Natural killer cell treated with Interleukin-12 subunit alpha and Interleukin-12 subunit beta and Interleukin-15 and Interleukin-18, amount 100 ng/mL, for 72 hours (primary cell): ENCODE measurements around the gene LAMTOR2. TPM values are rescaled to one million over a fixed set of nuclear protein-coding genes. Genes with fewer than 3 reads are reported as not detected.
"Not testable (repeated sequence)": the region's sequence is repeated elsewhere in the genome, so short reads cannot be mapped to it uniquely, and the experiment has no call there.

Experiments
- ATAC-seq, 2 donors: fragments of 150-1000 bp; cut with Tn5 transposase in 1 of 2; sonication (Bioruptor Pico), chemical (Tn5 transposase) in 1 of 2; 2 replicates each; pipeline ENCODE4 v1.10.0; 2021
- DNase-seq: peaks from one replicate; pipeline ENCODE4 v3.0.0; 2022; ENCODE audit warnings: low spot score
- H3K27ac Mint-ChIP-seq, 2 donors: 1 replicate in 1 of 2; 2 replicates in 1 of 2; pipeline ENCODE4 v1.8.0; 2022; ENCODE audit warnings: mixed read lengths in 2 of 2, mild to moderate bottlenecking in 1 of 2, moderate library complexity in 1 of 2
- H3K27me3 Mint-ChIP-seq, 2 donors: 1 replicate in 1 of 2; 2 replicates in 1 of 2; pipeline ENCODE4 v1.8.0; 2022; ENCODE audit warnings: mixed read lengths in 2 of 2
- H3K36me3 Mint-ChIP-seq: one replicate; pipeline ENCODE4 v1.8.0; 2022; ENCODE audit warnings: mixed read lengths
- H3K4me1 Mint-ChIP-seq, 2 donors: 1 replicate in 1 of 2; 2 replicates in 1 of 2; pipeline ENCODE4 v1.8.0; 2022; ENCODE audit warnings: low read depth in 2 of 2, mixed read lengths in 2 of 2, mild to moderate bottlenecking in 1 of 2
- H3K4me3 Mint-ChIP-seq: one replicate; pipeline ENCODE4 v1.8.0; 2022; ENCODE audit warnings: mixed read lengths
- H3K9me3 Mint-ChIP-seq: 2 replicates; pipeline ENCODE4 v1.8.0; 2022; ENCODE audit warnings: mixed read lengths
- total RNA-seq, 2 donors: library from RNA; stranded (reverse); gene quantifications; one replicate each; pipeline ENCODE4 v1.2.3, GENCODE V29; 2022

LAMTOR2 gene
- total RNA-seq, 2 donors from 2014 or later = 34.0 to 35.6 TPM

DNA sequence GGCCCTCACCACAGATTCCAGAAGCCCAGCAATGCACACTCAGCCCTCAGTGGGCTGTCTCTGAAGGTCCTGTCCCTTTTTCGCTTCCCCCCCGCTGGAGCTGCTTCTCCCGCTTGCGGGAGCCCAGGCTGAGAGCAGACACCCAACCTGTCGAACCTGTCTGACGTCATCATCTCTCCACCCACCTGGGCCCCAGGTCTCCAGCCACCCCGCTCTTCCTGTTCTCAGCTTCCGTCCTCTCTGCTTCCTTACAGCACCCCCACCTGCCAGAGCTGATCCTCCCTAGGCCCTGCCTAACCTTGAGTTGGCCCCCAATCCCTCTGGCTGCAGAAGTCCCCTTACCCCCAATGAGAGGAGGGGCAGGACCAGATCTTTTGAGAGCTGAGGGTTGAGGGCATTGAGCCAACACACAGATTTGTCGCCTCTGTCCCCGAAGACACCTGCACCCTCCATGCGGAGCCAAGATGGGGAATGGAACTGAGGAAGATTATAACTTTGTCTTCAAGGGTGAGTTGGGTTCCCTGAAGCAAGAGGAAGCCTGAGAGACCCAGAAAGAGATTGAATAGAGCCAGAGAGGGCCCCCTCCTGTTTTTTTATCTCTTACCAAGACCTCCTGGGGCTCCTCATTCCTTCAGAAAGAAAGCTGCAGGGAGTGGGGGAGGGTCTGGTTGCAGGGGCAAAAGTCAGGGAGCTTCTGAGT is 6.5 kb downstream of the LAMTOR2 start, which contains the start of gene RAB25:
Gene RAB25, plus strand, starts transcription at position 224 of the 700 bp plus-strand sequence. Its CDS starts 241 bp downstream, at position 465.
- H3K4me3 Mint-ChIP-seq = no peak within 1 kb of the TSS
- no peaks in the 10 kb centered on the region for H3K27me3 Mint-ChIP-seq
- H3K9me3 Mint-ChIP-seq = no peaks in the 10 kb centered on the region
- H3K36me3 Mint-ChIP-seq = no peaks in the 10 kb centered on the region
- no peak within 1 kb of the TSS for H3K27ac Mint-ChIP-seq
- DNase-seq = no peak
- peaks cover 10 to 18% of the 10 kb centered on the region in 2 donors for H3K4me1 Mint-ChIP-seq
- ATAC-seq = no peak

DNA sequence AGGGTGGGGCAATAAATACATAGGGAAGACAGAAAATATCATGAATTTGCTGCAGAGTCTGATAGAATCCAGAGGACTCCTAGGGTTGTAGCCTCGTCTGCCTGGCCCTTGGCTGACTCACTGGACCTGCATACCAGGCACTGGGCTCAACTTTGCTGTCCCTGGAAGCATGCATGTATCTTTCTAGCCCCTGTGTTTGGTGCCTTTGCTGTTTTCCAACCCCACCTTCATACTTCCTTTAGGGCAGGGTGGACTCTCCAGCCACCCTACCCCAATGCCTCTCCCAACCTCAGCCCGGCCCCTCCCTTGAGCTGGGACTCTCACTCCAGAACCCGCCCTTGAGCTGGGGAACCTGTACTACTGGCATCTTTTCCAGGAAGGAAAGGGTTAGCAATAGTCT is 7.6 kb downstream of the LAMTOR2 start:
- Mint-ChIP-seq H3K27me3 (no peaks in the 10 kb centered on the region), H3K27ac (no peak overlapping the region), H3K4me3 (no peak overlapping the region), H3K9me3 (no peaks in the 10 kb centered on the region), H3K36me3 (no peaks in the 10 kb centered on the region), H3K4me1 (peaks cover 7 to 12% of the 10 kb centered on the region in 2 donors)
- DNase-seq (no peak), ATAC-seq (no peak)

DNA sequence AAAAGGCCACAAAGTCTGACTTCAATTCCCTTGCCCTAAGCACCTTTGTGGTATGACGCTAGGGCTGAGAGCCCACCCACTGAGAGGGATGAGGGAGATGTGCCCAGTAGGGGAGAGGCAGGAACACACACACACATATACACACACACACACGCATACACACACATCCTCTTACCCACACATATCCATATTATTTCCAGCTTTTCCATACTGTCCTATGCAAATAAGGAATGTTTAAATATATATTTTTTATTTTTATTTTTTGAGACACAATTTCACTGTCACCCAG is 9.4 kb downstream of the LAMTOR2 start:
- Mint-ChIP-seq H3K27me3 (no peaks in the 10 kb centered on the region), H3K4me1 (peaks cover 7 to 12% of the 10 kb centered on the region in 2 donors), H3K36me3 (no peaks in the 10 kb centered on the region), H3K9me3 (no peaks in the 10 kb centered on the region), H3K27ac (no peak overlapping the region), H3K4me3 (no peak overlapping the region)
- ATAC-seq = no peak
- DNase-seq = no peak

DNA sequence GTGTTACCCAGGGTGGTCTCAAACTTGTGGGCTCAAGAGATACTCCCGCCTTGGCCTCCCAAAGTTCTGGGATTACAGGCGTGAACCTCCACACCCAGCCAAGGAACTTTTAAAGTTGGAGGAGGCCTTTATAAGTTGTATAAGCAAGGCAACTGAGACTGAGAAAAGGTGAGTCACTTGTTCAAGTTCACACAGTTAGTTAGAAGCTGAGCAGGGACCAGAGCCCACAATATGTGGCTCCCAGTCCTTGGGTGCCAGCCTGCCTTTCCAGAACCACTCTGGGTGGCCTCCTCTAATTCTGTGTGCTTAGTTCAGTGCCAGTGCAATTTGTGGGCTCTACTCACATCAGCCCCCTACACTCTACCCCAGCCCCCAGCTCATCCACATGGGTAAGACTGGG is 10.0 kb downstream of the LAMTOR2 start:
- H3K4me1 Mint-ChIP-seq = peaks cover 7 to 12% of the 10 kb centered on the region in 2 donors
- ATAC-seq (peak; percentile 3 to 36), DNase-seq (no peak)
- no peaks in the 10 kb centered on the region for H3K27me3 Mint-ChIP-seq
- H3K4me3 Mint-ChIP-seq = no peak overlapping the region
- H3K27ac Mint-ChIP-seq = no peak overlapping the region
- no peaks in the 10 kb centered on the region for H3K9me3 Mint-ChIP-seq
- no peaks in the 10 kb centered on the region for H3K36me3 Mint-ChIP-seq

DNA sequence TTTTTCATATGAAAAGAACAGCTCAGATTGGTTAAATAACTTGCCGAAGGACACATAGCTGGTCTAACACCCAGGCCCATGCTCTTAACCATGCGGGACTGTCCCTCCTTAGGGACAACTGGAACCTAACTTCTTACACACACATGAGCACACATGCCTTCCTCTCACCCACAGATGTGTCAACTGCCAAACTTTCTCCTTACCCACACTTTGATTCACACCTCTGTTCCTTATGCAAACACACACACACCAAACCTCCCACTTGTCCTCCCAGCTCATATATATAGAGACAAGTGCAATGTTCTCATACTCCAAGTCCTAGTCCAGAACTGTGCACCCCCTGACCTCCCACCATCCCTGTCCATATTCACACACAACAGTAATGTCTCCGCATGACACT is 10.6 kb downstream of the LAMTOR2 start:
- Mint-ChIP-seq H3K27ac (peak overlapping the region in 1 of 2 donors; percentile 2), H3K27me3 (no peaks in the 10 kb centered on the region), H3K4me3 (peak overlapping the region; percentile 0), H3K4me1 (peaks cover 7 to 12% of the 10 kb centered on the region in 2 donors), H3K36me3 (no peaks in the 10 kb centered on the region), H3K9me3 (no peaks in the 10 kb centered on the region)
- DNase-seq (no peak), ATAC-seq (peak; percentile 82 to 88)

DNA sequence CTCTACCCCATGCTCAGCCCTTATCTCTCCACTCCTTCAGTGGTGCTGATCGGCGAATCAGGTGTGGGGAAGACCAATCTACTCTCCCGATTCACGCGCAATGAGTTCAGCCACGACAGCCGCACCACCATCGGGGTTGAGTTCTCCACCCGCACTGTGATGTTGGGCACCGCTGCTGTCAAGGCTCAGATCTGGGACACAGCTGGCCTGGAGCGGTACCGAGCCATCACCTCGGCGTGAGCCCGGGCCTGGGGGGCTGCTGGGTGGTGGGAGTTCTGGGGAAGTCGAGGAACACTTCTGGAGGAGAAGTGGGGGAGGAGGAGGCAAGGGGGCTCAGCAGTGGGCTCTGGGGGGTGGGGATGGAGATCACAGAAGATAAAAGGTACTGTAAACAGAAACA is 11.3 kb downstream of the LAMTOR2 start:
- Mint-ChIP-seq H3K9me3 (no peaks in the 10 kb centered on the region), H3K4me3 (no peak overlapping the region), H3K27ac (no peak overlapping the region), H3K27me3 (no peaks in the 10 kb centered on the region), H3K4me1 (peaks cover 7 to 12% of the 10 kb centered on the region in 2 donors), H3K36me3 (no peaks in the 10 kb centered on the region)
- DNase-seq = no peak
- no peak for ATAC-seq

DNA sequence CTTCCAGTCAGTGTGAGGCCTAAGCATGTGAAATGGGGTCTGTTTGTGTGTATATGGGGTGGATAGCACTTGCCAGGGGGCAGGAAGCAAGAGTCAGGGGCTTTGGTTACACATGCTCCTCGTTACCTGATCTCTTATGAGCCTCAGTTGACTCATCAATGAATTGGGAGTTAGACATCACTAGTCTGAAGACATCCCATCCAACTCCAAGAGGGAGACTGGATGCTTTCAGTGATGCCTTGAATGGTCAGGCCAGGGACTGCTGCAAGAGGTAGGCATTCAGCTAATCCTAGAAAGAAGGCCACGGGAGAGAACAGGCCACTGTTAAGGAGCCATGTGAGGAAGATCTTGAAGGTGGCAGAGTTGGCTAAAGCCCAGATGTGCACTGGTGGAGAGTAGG is 12.7 kb downstream of the LAMTOR2 start:
- Mint-ChIP-seq H3K4me3 (no peak overlapping the region), H3K27ac (no peak overlapping the region), H3K36me3 (no peaks in the 10 kb centered on the region), H3K9me3 (no peaks in the 10 kb centered on the region), H3K4me1 (peaks cover 7 to 12% of the 10 kb centered on the region in 2 donors), H3K27me3 (no peaks in the 10 kb centered on the region)
- no peak for DNase-seq
- ATAC-seq = no peak

DNA sequence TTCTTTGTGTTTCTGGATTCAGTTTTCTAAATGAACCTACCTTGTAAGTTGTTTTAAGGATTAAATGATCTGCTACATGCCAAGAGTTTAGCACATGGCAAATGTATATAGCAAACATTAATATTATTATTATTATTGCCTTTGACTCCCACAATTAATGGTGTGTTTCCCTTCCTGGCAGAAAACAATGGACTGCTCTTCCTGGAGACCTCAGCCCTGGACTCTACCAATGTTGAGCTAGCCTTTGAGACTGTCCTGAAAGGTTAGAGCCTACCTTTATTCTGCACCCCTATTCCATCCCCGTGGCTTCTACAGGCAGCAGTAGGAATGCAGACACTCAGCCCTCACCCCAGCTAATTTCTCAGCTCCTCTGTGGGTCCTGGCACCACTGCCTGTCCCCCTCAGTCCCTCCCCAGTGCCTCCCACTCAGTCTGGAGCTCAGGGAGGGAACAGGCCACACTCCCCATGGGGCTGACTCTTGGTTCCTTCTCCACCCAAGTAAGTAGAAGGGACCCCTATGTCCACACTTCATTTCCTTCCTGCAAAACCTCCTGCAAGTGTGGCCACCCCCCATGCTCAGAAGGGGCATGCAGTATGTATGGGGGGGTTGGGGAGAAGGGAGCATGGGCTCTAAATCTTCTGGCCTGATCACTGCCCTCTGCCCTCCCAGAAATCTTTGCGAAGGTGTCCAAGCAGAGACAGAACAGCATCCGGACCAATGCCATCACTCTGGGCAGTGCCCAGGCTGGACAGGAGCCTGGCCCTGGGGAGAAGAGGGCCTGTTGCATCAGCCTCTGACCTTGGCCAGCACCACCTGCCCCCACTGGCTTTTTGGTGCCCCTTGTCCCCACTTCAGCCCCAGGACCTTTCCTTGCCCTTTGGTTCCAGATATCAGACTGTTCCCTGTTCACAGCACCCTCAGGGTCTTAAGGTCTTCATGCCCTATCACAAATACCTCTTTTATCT is 15.2 kb downstream of the LAMTOR2 start:
- Mint-ChIP-seq H3K36me3 (no peaks in the 10 kb centered on the region), H3K4me3 (no peak overlapping the region), H3K27me3 (no peaks in the 10 kb centered on the region), H3K4me1 (peaks cover 7 to 11% of the 10 kb centered on the region in 2 donors), H3K9me3 (no peaks in the 10 kb centered on the region), H3K27ac (no peak overlapping the region)
- DNase-seq (no peak), ATAC-seq (no peak)

DNA sequence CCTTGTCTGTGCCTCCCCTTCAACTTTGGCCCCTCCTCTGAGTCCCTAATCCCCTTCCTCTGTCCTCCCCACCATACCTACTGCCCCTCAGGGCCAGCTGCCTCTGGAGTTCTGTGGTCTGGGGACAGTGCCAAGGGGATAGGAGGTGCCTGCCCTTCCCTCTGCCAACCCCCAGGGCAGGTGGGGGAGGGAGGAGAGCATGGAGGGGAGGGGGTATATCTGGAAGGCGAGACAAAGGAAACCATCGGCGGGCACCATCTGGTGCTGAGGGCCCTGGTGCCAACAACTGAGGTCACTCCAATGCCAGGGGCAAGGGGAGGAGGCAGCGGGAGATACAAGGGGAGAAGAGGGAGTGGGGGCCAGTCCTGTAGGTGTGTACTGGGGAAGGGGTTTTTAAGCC is 16.0 kb downstream of the LAMTOR2 start:
- ATAC-seq (no peak), DNase-seq (no peak)
- Mint-ChIP-seq H3K27ac (no peak overlapping the region), H3K9me3 (no peaks in the 10 kb centered on the region), H3K36me3 (no peaks in the 10 kb centered on the region), H3K27me3 (no peaks in the 10 kb centered on the region), H3K4me3 (no peak overlapping the region), H3K4me1 (peaks cover 2 to 3% of the 10 kb centered on the region in 2 donors)

DNA sequence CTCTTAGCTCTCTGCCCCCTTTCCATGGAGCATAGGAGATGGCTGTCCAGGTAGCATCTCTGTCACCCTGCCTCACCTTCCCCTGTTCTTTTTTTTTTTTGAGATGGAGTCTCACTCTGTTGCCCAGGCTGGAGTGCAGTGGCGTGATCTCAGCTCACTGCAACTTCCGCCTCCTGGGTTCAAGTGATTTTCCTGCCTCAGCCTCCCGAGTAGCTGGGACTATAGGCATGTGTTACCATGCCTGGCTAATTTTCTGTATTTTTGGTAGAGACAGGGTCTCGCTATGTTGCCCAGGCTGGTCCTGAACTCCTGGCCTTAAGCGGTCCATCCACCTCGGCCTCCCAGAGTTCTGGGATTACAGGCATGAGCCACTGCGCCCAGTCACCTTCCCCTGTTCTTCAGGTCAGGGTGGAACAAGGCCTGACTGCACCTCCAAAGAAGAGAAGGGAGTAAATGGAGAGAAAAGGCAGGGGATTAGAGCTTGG is 16.8 kb downstream of the LAMTOR2 start:
- not testable (repeated sequence) for H3K27ac Mint-ChIP-seq, DNase-seq, H3K9me3 Mint-ChIP-seq, H3K4me3 Mint-ChIP-seq, H3K36me3 Mint-ChIP-seq, H3K4me1 Mint-ChIP-seq, ATAC-seq, H3K27me3 Mint-ChIP-seq

DNA sequence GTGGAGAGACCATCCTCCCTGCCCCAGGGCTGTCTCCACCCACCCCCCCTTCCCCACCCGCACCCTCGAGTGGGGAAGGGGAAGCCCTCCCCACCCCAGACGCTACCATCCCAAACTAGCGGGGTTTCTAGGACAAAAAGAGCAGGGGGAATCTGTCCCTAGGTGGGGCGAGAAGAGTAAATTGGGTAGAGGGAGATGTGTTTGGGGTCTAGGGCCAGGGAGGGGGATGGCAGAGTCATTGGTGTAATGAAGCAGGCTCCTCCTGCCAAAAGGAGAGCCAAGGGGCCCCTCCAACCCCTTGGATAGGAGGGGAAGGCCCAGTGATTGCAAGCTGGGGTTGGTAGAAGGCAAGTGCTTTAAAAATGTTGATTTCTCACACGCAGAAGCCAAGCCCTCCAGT is 17.7 kb downstream of the LAMTOR2 start:
- Mint-ChIP-seq H3K4me3 (no peak overlapping the region), H3K9me3 (no peaks in the 10 kb centered on the region), H3K27ac (no peak overlapping the region), H3K27me3 (no peaks in the 10 kb centered on the region), H3K36me3 (no peaks in the 10 kb centered on the region), H3K4me1 (peaks cover 0 to 6% of the 10 kb centered on the region in 2 donors)
- no peak for DNase-seq
- no peak for ATAC-seq

DNA sequence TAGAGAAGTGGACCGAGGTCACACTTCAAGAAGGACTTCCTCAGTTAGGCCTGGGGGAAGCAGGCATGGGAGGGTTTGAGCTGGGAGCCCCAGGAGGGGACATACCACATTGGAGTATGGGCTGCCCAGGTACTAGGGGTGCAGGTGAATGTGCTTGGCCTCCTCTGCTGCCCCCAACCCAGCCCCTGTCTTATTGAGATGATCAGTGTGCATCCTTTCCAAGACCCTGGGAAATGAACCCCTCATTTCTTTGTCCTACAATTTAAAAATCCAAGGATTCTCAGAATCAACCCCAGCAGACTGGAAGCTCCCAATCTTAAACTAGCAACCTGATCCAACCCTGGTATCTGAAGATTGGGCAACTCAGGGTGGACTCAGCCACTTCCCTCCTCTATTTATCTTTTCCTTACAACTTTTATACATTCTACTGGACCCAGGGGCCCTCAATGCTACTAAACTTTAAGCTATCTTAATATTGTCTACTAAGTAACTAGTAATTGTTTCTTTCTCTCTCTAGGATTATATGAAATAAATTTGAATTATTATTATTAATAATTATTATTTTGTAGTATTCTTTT is 18.6 kb downstream of the LAMTOR2 start:
- Mint-ChIP-seq H3K27me3 (no peaks in the 10 kb centered on the region), H3K9me3 (no peaks in the 10 kb centered on the region), H3K27ac (no peak overlapping the region), H3K4me3 (no peak overlapping the region), H3K4me1 (peaks cover 0 to 10% of the 10 kb centered on the region in 2 donors), H3K36me3 (no peaks in the 10 kb centered on the region)
- ATAC-seq (no peak), DNase-seq (no peak)

DNA sequence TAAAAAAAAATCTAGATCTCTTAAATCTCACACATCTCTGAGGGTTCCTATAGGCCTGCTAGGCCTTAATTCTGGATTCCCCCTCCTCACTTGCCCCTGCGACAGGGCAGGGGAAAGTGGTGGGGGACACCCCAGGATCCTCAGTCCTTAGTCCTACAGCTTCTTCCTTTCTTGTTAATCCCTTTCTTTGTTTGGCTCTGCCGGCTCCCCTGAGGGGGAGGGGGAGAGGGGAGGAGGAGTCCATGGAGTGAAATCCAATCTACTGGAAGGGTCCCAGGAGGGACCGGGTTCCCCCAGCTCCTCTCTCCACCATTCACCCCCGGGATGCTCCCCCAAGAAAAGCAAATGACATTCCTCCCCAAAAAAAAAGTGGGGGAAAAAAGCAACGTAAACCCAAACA is 19.2 kb downstream of the LAMTOR2 start:
- Mint-ChIP-seq H3K27me3 (no peaks in the 10 kb centered on the region), H3K4me1 (peaks cover 0 to 10% of the 10 kb centered on the region in 2 donors), H3K36me3 (no peaks in the 10 kb centered on the region), H3K27ac (no peak overlapping the region), H3K9me3 (no peaks in the 10 kb centered on the region), H3K4me3 (no peak overlapping the region)
- no peak for ATAC-seq
- DNase-seq = no peak

DNA sequence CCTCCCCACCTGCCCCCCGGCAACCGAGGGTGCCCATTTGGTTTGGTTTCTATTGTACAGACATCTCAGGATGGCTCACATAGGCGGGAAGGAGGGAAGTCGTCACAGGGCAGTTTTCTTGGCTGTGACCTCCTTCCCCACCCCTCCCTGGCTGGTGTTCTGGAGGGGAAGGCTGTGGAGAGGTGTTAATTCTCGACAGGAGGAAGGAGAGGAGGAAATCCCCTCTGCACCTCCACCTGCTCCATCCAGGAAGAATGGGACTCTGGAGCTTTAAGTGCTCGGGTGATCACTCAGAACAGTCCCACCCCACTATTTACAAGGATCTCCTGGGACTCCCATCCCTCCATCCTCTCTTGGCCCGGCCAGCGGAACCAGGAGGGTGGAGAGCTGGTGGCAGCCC is 20.1 kb downstream of the LAMTOR2 start:
- H3K27me3 Mint-ChIP-seq = peaks cover 0 to under 1% of the 10 kb centered on the region in 2 donors
- no peak for DNase-seq
- H3K4me1 Mint-ChIP-seq = peaks cover 0 to 10% of the 10 kb centered on the region in 2 donors
- no peak overlapping the region for H3K27ac Mint-ChIP-seq
- H3K36me3 Mint-ChIP-seq = no peaks in the 10 kb centered on the region
- no peaks in the 10 kb centered on the region for H3K9me3 Mint-ChIP-seq
- no peak for ATAC-seq
- H3K4me3 Mint-ChIP-seq = no peak overlapping the region
